NCI-H2196 treated with DMSO at 0.1 percent for 48 hours (cell line): ENCODE data around the gene XAGE3.
"Not testable (repeated sequence)": the region's sequence is repeated elsewhere in the genome, so short reads cannot be mapped to it uniquely, and the experiment has no call there.

ENCODE experiments used
- DNase-seq: peaks from one replicate; lab custom pipeline; 2025; ENCODE audit not compliant: unreplicated experiment; lab: John Stamatoyannopoulos, UW

XAGE3 gene

GRCh38 chrX:52867610-52868348 is at the start of gene XAGE3:
Gene XAGE3 (minus strand): TSS chrX:52868083. CDS start chrX:52867133, 950 bp downstream.
- no peak for DNase-seq

GRCh38 chrX:52914704-52915103 is 46.8 kb upstream of the XAGE3 start:
- not testable (repeated sequence) for DNase-seq

DNA sequence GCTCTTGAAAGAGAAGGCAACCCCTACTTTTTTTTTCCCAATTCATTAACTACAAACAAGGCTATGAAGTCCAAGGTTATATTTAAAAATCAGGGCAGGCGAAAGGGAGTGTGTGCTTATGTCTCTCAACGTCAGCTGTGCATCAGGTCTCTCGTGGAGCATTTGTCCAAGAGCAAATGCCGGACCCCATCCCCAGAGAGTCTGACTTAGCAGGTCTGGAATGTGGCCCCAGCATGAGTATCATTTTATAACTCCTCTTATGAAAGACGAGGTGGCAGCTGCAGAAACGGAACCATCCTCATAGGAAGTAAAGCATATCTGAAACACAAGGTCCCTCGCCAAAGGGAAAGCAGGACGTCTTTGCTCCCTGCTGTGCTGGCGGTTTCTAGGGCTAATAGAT is 45.8 kb upstream of the XAGE3 start:
- not testable (repeated sequence) for DNase-seq

DNA sequence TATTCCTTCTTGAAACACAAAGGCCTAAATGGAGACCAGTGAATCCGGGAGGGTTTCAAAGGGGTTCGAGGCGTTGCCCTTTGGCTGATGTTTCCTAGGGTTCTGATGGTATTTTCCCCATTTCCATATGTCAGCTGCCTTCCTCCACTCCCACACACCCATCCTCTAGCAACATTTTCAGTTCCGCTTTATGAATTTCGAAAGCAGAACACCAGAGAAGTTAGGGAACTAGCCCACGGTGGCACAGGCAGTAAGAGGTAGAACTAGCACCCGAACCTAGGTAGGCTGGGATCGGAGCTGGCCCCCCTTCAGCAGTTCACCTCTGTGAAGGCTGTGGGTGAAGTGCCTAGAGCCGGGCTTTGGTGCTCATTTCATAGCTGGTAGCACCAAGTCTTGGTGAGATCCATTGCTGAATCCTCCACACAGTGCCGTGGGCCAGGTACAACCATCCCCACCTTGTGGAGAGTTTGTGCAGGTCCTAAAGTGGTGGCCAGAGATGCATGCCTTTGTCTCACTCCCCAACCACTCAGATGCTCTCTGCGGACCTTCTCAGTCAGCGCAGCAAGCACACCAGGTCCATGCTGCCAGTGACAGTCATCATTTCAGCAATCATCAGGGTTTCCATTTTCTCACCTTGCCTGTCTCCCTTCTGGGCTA is 41.6 kb upstream of the XAGE3 start:
- not testable (repeated sequence) for DNase-seq

GRCh38 chrX:52907900-52908299 is 40.0 kb upstream of the XAGE3 start:
- not testable (repeated sequence) for DNase-seq

GRCh38 chrX:52907137-52907536 is 39.3 kb upstream of the XAGE3 start:
- DNase-seq, result not testable (repeated sequence)

DNA sequence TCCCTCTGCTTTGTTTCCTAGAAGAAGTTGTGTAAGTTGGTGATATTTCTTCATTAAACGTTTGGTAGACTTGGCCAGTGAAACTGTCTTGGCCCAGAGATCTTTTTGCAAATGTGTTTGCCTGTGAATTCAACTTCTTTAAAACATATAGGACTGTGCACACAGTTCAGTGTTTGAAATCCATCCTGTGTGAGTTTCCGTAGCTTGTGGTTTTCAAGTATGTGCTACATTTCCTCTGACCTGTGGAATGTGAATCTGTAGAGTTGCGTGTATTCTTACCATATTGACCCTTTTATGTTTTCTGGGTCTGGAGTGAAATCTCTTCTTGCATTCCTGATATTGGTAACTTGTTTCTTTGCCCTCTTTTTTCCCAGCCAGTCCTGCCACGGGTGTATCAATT is 38.2 kb upstream of the XAGE3 start:
- DNase-seq, result not testable (repeated sequence)

DNA sequence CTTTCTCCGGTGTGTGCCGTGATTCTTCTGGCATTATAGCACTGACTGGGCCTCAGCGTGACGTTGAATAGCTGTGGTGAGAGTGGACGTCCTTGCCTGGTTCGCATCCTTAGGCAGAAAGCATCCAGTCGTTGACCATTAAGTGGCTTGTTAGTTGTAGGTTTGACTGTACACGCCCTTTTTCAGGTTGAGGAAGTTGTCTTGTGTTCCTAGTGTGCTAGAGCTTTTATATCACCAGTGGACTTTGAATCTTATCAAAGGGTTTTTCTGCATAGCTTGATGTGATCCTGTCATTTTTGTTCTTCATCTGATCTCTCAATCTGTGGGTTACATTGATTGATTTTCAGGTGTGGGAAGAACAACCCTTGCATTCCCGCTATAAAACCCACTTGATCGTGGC is 37.6 kb upstream of the XAGE3 start:
- not testable (repeated sequence) for DNase-seq

DNA sequence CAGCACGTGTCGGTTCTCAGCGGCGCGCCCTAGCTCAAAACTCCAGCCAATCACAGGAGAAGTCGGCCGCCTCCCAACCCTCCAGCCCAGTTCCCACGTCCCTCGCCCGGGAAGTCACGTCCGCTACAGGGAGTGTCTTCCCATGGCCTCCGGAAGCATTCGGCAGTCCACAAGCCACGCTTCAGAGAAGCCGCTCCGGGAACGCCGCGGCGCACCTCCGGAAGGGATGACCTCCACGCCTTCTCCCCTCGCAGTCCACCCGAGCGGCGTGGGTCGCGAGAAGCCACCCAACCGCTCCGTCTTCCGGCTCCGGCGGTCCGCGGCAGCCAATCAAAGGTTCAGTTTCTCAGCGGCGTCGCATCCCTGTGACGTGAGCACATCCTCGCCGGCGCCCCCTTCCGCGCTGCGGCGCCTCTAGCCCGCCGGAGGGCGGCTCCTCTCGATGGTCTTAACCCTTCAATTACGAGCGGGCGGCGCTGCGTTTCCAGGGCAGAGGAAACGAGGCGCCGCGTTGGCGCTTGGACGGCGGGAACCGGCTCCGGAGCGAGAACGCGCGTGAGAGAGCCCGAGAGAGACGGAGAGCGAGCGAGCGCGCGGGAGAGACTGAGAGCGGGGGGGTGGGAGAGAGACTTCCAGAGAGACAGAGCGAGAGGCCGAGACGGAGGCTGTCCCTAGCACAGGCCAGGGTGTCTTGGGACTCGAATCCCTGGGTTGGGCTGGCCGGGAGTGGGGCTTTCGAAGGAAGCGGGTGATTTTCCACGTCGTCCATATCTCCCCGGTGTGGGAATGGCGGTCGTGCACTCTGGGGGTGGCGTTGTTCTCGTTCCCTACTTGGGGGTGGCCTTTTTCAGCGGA is 29.2 kb upstream of the XAGE3 start, which contains the start of gene FAM156B:
FAM156B (plus strand) TSS at position 476 of the 855 bp plus-strand sequence. CDS start 9,896 bp downstream, outside the sequence.
- not testable (repeated sequence) for DNase-seq

- not testable (repeated sequence) for DNase-seq
Observed at GRCh38 chrX:52896438-52896837, 28.6 kb upstream of the XAGE3 start.

DNA sequence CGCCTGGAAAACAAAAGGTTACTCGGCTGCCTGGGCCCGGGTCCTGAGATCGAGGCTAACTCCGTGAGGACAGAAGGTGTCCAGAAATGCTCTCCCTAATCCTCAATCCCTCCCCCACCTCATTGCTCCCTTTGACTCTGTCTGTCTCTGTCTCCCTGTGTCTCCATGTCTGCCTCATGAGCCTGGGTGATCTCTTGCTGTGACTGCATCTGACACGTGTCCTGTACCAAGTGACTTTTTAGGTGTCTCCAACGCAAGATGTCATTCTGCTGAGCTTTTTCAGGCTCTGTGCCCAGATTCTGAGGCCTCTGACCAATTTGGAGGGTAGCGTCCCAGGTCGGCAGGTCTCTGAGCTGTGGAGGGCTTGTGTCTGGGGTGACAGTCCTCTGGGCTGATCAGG is 20.2 kb upstream of the XAGE3 start:
- not testable (repeated sequence) for DNase-seq

DNA sequence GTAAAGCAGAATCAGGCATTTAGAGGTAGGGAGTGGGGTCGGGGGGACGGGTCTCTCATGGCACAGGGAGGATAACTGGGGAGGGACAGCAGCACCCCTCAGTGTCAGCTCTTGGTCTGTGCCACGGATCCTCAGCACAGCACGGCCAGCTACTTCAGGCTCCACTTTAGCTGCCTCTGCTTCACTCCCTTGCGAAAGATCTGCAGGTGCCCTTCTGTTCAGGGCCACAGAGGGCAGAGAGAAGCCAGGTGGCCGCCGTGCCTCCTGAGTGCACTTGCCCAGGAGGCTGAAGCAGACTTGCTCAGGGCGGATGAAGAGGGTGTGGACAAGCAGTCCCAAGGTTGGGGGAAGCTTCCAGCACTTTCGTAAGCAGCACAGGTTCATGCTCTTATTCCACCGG is 19.6 kb upstream of the XAGE3 start:
- DNase-seq, result not testable (repeated sequence)

- DNase-seq, result not testable (repeated sequence)
Observed at GRCh38 chrX:52876386-52876785, 8.5 kb upstream of the XAGE3 start.

GRCh38 chrX:52875436-52875835 is 7.6 kb upstream of the XAGE3 start:
- DNase-seq, result not testable (repeated sequence)

DNA sequence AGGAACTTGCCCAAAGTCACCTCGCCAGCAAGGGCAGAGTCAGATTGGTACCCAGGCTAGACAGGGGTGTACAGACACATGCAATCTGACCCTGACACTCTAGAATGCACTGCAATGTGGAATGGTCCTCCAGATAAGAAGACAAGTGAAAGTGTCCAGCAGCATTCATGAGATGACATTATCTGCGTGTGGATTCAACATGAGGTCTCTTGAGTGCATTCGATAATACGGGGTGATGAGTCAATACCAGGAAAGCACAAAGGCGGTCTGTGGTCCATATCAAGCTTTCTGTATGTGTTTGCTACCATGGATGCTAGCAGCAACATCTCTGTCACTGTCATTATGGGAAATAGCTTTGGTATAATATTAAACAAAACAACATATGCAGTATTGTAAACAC is 6.8 kb upstream of the XAGE3 start:
- DNase-seq, result no peak

DNA sequence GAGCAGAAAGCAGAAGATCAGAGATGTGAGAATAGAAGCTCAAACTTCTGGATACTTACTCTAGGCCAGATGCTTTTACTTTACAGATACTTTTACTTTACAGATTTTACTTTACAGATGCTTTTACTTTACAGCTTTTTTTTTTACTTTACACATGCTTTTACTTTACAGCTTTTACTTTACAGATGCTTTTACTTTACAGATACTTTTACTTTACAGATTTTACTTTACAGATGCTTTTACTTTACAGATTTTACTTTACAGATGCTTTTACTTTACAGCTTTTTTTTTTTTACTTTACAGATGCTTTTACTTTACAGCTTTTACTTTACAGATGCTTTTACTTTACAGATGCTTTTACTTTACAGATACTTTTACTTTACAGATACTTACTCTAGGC is 5.9 kb upstream of the XAGE3 start:
- DNase-seq, result not testable (repeated sequence)

DNA sequence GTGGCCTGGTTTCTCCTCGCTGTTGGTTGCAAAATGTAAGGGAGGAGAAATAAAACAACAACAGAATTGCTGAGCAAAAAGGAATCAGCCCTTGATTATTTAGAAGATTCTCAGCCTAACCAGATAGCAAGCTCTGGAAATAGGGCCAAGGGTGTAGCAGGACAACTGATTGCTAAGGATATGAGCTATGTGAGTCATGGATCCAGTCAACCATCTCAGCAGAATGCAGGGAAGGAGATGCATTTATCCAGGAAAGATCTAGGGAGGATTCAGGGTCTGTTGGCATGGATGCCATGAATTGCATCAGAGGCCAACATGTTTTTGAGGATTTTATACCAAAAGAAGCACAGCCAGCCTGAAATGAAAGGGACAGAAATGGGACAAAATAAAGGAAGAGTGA is 2.2 kb upstream of the XAGE3 start:
- no peak for DNase-seq

DNA sequence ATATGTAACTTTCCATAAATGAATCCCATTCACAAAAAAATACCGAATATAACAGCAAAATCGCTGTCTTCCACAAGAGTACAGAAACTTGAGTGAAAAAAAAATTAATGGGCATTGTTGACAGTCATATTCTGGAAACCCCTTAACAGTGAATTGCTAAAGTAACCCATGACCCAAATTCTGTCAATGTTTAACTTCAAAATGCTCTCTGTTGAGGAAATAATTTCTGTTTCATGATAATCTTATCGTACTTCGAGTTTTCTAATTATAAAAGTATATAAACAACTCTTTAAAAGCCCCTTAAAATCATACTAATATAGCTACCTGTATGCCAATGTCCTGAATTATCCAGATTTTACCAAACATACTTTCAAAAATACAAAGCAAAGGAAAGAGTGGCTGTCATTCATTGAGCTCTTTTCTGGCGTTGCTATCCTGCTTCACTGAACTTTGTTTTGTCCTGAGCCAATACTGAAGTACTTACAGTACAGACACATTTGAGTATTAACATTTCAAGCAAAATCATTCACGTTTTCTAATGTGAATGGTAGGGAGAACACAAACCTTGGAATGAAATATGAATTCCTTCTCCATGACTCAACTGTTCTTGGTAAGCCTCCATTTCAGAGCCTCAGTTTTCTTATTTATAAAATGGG is 2.4 kb downstream of the XAGE3 start:
- no peak for DNase-seq

DNA sequence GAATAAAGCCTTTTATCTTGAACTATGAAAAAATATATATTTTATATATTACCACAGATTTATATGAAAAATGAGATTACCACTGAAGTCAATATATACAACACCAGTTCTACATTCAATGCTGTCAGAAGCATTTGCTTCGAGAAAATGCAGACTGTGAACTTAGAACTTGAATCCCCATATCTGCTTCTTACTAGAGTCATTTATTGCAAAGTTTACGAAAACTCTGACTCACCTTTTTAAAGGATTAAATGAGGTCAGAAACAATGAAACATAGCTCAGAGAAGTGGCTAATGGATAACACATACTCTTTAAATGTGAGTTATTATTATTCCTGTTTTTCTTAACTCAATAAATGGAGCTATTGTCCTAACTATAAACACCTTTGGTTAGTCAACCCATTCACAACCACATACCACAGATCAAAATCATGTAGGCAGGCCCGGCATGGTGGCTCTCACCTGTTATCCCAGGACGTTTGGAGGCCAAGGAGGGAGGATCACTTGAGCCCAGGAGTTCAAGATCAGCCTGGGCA is 10.8 kb downstream of the XAGE3 start:
- DNase-seq, result not testable (repeated sequence)

GRCh38 chrX:52852110-52852860 is 15.6 kb downstream of the XAGE3 start:
- no peak for DNase-seq
